Testis (tissue), 2 donors: ENCODE data around the gene LRIT3.

Experiments used
- POLR2A ChIP-seq: fragments of 450-650 bp; IDR thresholded peaks from one replicate; pipeline ENCODE4 v1.6.1; 2017; ENCODE audit warnings: antibody characterized with exemption, mild to moderate bottlenecking, moderate library complexity
- TF ChIP-seq, protein P1 (sequence below), 3 experiments: fragments of 450-650 bp in 2 of 3; fragments of 200-600 bp in 1 of 3; sonication (generic) in 1 of 3; IDR thresholded peaks; one replicate each; pipeline ENCODE4 v1.5.1; 2016 to 2019; ENCODE audit warnings: antibody characterized with exemption in 3 of 3, mild to moderate bottlenecking in 2 of 3, moderate library complexity in 1 of 3

DNA sequence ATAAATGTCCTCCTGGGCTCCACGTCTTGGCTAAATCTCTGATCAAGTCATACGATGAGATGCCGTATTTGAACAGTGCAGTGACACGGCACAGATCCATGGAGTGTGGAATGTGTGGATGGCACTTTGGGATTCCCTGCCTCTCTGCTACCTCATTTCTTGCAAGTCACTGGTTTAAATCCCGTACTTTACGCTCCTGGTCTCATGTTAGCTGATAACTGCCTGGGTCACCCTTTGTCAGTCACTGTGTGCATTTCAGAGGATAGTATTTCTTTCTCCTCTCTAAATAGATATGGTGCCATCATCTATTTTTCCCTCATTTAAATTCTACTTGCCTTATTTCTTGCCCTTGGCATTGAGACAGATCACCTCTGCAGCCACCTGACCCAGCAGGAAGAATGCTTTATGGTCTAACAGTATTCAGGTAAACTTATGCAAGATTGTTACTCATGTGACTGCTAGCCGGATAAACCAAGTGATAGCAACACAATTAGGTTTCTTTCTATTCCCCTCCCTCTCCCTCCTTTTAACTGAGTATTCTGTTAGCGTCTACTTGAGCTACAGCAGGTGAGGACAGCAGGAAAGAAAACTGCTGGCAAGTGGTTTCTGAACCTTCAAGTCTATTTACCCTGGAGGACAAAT is 67.6 kb downstream of the LRIT3 start:
- no peak for TF ChIP-seq POLR2A
- TF ChIP-seq, protein P1, sequence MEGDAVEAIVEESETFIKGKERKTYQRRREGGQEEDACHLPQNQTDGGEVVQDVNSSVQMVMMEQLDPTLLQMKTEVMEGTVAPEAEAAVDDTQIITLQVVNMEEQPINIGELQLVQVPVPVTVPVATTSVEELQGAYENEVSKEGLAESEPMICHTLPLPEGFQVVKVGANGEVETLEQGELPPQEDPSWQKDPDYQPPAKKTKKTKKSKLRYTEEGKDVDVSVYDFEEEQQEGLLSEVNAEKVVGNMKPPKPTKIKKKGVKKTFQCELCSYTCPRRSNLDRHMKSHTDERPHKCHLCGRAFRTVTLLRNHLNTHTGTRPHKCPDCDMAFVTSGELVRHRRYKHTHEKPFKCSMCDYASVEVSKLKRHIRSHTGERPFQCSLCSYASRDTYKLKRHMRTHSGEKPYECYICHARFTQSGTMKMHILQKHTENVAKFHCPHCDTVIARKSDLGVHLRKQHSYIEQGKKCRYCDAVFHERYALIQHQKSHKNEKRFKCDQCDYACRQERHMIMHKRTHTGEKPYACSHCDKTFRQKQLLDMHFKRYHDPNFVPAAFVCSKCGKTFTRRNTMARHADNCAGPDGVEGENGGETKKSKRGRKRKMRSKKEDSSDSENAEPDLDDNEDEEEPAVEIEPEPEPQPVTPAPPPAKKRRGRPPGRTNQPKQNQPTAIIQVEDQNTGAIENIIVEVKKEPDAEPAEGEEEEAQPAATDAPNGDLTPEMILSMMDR (IDR thresholded peaks at IDR 0.05) = no peak
